Coronary artery (tissue), 2 donors: ENCODE results near the gene SLC7A6OS.

ENCODE experiments used
- DNase-seq: peaks from one replicate; pipeline ENCODE4 v3.0.0-alpha.2; 2017; ENCODE audit warnings: low spot score
- H3K27ac ChIP-seq, 2 donors: fragments of 200-600 bp; sonication (generic); one replicate each; pipeline ENCODE4 v1.5.1; 2016 to 2019
- H3K4me3 ChIP-seq: fragments of 200-600 bp; sonication (generic); 2 replicates; pipeline ENCODE4 v1.5.1; 2016; ENCODE audit warnings: mild to moderate bottlenecking, moderate library complexity
- CTCF ChIP-seq: fragments of 200-600 bp; sonication (generic); IDR thresholded peaks from one replicate; pipeline ENCODE4 v1.5.1; 2019; ENCODE audit warnings: antibody characterized with exemption

Gene SLC7A6OS

DNA sequence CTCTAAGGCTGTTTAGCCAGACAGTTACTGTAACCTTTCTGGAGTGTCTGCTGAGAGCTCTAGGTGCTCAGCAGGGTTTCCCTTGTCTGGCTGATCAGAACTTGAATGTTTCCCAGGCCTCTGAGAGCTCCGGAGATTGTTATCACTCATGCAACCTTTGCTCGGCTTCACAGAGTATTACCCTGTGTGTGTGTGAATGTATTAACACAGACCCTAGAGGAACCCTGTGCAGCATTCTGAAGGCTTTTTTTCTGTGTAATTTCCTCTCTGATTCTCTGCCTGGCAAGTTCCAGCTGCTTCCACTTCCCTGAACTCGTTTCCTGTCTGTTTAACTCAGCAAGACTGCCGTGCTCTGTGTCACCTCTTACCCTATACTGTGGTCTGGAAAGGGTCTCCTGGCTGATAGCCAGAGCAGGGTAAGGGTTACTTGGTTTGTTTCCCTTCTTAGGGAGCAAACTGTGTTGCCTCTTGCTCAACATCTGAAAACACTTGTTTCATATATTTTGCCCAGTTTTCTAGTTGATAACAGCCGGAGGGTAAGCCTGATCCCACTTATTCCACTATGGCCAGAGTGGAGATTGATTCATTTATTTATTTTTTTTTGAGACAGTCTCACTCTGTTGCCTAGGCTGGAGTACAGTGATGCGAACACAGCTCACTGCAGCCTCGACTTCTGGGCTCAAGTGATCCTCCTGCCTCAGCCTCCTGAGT lies 21.8 kb upstream of the SLC7A6OS start:
- DNase-seq: no peak
- Histone ChIP-seq H3K27ac (peak overlapping the region; percentile 30 to 77), H3K4me3 (no peak overlapping the region)
- TF ChIP-seq CTCF: no peak

DNA sequence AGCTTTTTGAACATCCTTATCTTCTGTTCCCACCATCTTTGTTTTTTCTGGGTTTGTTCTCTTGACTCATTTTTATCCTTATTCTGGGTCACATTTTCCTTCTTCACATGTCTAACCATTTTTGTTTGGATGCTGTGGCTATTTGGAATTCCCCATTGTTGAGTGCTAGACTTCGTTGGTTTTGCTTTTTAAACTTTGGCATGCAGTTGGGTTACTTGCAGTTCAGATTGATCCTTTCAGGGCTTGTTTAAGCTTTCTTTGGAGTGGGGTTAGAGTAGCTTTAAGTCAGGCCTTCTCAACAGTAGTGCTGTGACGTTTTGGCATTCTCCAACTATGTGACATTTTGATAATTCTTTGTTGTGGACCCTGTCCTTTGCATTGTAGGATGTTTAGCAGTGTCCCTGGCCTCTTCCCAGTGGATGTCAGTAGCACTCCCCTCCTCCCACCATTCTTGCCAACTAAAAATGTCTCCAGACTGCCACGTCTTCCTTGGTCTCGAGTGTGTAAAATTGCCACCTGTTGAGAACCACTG lies 21.2 kb upstream of the SLC7A6OS start:
- Histone ChIP-seq H3K27ac (peak overlapping the region; percentile 30 to 77), H3K4me3 (no peak overlapping the region)
- no peak for DNase-seq
- TF ChIP-seq CTCF: no peak

DNA sequence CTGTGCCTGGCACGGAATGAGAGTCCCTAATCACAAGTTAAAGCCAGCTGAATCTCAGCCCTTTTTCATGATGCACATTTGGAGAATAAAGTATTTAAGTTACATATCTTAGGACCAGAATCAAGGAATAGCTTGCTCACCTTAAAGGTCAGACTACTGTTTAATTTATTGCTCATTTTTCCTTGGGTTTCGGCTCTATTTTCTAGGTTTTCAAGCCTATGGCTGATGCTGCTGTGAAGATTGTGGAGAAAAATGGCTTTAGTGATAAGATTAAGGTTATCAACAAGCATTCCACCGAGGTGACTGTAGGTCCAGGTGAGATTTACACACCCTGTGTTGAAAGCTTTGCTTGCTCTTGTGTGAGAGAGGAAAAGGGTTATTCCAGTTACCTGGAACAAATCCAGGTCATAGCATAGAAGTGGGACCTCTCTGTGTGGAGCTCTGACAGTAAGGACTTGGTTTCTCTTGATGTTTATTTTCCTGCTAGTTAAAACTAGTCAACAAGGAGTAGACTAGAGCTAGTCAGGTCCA lies 18.2 kb upstream of the SLC7A6OS start:
- TF ChIP-seq CTCF: no peak
- DNase-seq: no peak
- no peak overlapping the region for H3K27ac ChIP-seq
- no peak overlapping the region for H3K4me3 ChIP-seq

DNA sequence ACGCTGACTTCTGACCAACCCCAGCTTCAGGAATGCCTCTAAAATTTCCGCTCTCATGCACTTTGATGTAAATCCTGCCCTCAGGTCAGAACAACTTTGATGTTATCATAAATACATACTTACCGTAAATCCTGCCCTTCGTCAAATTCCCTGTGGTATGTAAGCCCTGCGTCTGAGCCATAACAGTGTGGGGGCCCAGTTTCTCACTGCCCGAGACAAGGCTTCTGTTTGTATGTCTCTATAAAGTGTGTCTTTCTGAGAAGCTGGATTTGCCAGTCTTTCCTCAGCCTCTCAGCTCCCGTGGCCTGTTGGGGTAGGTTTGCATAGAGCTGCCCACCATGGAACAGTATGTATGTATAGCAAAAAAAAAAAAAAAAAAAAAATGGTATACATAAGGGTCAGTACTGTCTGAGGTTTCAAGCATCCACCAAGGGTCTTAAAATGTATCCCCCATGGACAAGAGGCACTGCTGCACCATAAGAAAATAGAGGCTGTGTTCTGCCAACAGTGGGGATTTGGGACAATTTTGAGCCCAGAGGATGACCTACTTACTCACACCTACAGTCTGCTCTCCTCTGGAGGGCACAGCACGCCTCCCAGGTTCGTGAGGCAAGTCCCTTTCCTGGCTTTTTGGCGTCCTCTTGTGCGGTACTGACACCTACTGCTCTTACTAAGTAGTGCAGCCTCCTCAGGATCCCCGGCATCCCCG lies 17.6 kb upstream of the SLC7A6OS start:
- TF ChIP-seq CTCF: peak; percentile 84
- Histone ChIP-seq H3K4me3 (no peak overlapping the region), H3K27ac (no peak overlapping the region)
- peak; percentile 80 for DNase-seq

GRCh38 chr16:68324780-68325357 lies 14.1 kb upstream of the SLC7A6OS start:
- TF ChIP-seq CTCF: no peak
- Histone ChIP-seq H3K27ac (no peak overlapping the region), H3K4me3 (no peak overlapping the region)
- DNase-seq: peak; percentile 64

- DNase-seq: no peak
- no peak overlapping the region for H3K27ac ChIP-seq
- H3K4me3 ChIP-seq: no peak overlapping the region
- no peak for TF ChIP-seq CTCF
Measured at GRCh38 chr16:68324336-68324735, 13.6 kb upstream of the SLC7A6OS start.
